ENCODE data around the gene DNM3. TPM values are rescaled to one million over a fixed set of nuclear protein-coding genes. Genes with fewer than 3 reads are reported as not detected.

The DNM3 gene
- total RNA-seq, 1 experiment from 2014 or later = 2.7 TPM

DNA sequence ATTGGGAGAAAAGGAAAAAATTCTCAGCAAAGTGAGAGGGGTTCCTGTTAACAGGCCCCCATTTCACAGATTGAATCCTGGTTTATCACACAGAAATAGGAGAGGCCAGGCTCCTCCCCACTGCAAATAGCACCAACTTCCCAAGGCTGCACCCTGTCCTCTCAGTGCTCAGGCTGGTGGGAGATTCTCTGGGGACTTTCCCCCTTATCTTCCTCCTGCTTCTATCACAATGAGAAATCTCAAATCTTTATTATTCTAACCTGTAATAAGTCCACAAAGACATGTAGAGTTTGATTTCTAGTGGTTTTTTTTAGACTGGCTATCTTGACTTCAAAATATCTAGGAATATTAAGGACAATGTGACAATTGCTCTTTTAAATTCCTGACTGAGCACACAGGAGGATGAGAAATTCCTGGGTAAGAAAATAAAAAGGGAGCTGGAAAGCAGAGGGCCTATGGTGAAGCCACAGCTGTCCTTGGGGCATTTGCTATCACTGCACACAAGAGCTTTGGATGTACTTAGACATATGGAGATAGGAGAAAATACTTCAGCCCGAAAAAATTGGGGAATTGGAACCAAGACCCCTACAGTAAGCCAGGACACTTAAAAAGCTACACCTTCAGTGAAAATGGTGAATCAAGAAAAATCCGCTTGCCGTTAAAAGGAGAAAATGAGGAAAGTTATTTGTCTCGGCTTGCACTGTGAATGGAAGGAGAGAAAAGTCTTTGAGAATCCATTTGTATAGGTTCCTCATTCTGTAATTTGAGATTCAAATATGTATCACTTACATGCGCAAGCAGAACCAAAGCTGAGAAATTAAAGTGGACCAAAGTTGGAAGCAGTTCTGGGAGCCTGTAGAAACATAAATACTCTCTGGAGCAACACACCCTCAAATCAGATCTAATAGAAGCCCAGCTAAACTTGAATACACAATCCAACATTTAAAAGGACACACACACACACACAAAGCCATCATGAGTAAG is 513.3 kb downstream of the DNM3 start:
- peaks cover 29 to 41% of the 10 kb centered on the region in 2 experiments for H3K4me1 Mint-ChIP-seq
- DNase-seq = no peak
- Histone ChIP-seq H4K91ac (ENCODE audit: insufficient read length, low read depth, low read length) (no peak overlapping the region), H3K79me1 (ENCODE audit: insufficient read depth, low read depth, low read length, poor library complexity, severe bottlenecking) (no peaks in the 10 kb centered on the region), H3K9ac (ENCODE audit: extremely low read depth, insufficient read length, low read length) (no peak overlapping the region), H3K4me2 (ENCODE audit: insufficient read depth, insufficient read length, low read length) (no peak overlapping the region), H3K4me1 (ENCODE audit: insufficient read depth, low read length) (peaks cover 9% of the 10 kb centered on the region; the same call in 1 of the 2 replicates), H3K23me2 (ENCODE audit: insufficient read length, low read depth, low read length, poor library complexity, severe bottlenecking) (peaks cover 2% of the 10 kb centered on the region), H4K5ac (ENCODE audit: insufficient read length, low read depth, low read length) (no peak overlapping the region), H3K56ac (ENCODE audit: insufficient read length, low read depth, low read length) (no peak overlapping the region), H2BK120ac (ENCODE audit: low read depth, low read length, poor library complexity, severe bottlenecking) (no peak overlapping the region), H4K8ac (replicated peaks; ENCODE audit: insufficient read length, low read depth, low read length) (no peak overlapping the region), H3K4ac (ENCODE audit: low read depth, low read length) (no peak overlapping the region), H2BK20ac (ENCODE audit: low read depth, low read length, poor library complexity, severe bottlenecking) (no peak overlapping the region), H2AK5ac (ENCODE audit: insufficient read length, low read length) (no peak overlapping the region), H3K18ac (ENCODE audit: insufficient read length, low read depth, low read length) (no peak overlapping the region), H3K14ac (ENCODE audit: insufficient read depth, low read length) (no peak overlapping the region), H3K79me2 (ENCODE audit: insufficient read depth, low read length) (no peaks in the 10 kb centered on the region), H2BK15ac (ENCODE audit: low read depth, low read length) (peak overlapping the region; percentile 40; the same call in 1 of the 2 replicates), H3K27ac (ENCODE audit: insufficient read length, low read depth, low read length) (no peak overlapping the region), H3T11ph (ENCODE audit: low read length) (no peak overlapping the region), H3K9me3 (ENCODE audit: control insufficient read depth, low read depth, low read length) (no peaks in the 10 kb centered on the region), H2AFZ (ENCODE audit: low read length) (no peak overlapping the region), H3K27me3 (ENCODE audit: insufficient read depth, low read length) (no peaks in the 10 kb centered on the region), H2BK12ac (ENCODE audit: insufficient read length, low read depth, low read length) (no peak overlapping the region), H2BK5ac (ENCODE audit: insufficient read length, low read length) (no peak overlapping the region), H4K20me1 (ENCODE audit: control insufficient read depth, insufficient read depth, insufficient read length) (no peaks in the 10 kb centered on the region), H3K23ac (ENCODE audit: insufficient read length, low read depth, low read length) (no peak overlapping the region)
- H3K9me3 Mint-ChIP-seq = no peaks in the 10 kb centered on the region
- no peaks in the 10 kb centered on the region for H3K27me3 Mint-ChIP-seq (ENCODE audit: low read depth)
- H3K4me3 Mint-ChIP-seq = no peak overlapping the region
- no CpG with 5 or more reads among the region's 5 CpGs for WGBS (ENCODE audit: extremely low coverage, insufficient read length, low lambda C conversion rate)
- TF ChIP-seq, protein P1, sequence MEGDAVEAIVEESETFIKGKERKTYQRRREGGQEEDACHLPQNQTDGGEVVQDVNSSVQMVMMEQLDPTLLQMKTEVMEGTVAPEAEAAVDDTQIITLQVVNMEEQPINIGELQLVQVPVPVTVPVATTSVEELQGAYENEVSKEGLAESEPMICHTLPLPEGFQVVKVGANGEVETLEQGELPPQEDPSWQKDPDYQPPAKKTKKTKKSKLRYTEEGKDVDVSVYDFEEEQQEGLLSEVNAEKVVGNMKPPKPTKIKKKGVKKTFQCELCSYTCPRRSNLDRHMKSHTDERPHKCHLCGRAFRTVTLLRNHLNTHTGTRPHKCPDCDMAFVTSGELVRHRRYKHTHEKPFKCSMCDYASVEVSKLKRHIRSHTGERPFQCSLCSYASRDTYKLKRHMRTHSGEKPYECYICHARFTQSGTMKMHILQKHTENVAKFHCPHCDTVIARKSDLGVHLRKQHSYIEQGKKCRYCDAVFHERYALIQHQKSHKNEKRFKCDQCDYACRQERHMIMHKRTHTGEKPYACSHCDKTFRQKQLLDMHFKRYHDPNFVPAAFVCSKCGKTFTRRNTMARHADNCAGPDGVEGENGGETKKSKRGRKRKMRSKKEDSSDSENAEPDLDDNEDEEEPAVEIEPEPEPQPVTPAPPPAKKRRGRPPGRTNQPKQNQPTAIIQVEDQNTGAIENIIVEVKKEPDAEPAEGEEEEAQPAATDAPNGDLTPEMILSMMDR (conservative IDR thresholded peaks at IDR 0.05) = no peak
- peak overlapping the region in 1 of 3 experiments; percentile 3; a peak in 1 of 7 replicates for H3K27ac Mint-ChIP-seq
- no peaks in the 10 kb centered on the region for H3K36me3 Mint-ChIP-seq (ENCODE audit: insufficient read depth in 1 of 3, low read depth in 3 of 3)
